Suprapubic skin (tissue), 4 donors: ENCODE results near the gene EPHB1. TPM values are rescaled to one million over a fixed set of nuclear protein-coding genes. Genes with fewer than 3 reads are reported as not detected.
"Not testable (repeated sequence)": the region's sequence is repeated elsewhere in the genome, so short reads cannot be mapped to it uniquely, and the experiment has no call there.

Experiments
- DNase-seq, 2 donors: peaks; one replicate each; pipeline ENCODE4 v3.0.0-alpha.2; 2019; ENCODE audit warnings: low spot score in 2 of 2
- H3K27ac ChIP-seq: fragments of 200-600 bp; sonication (generic); one replicate; pipeline ENCODE4 v1.5.1; 2019
- H3K27me3 ChIP-seq: fragments of 200-600 bp; sonication (generic); one replicate; pipeline ENCODE4 v1.5.1; 2019
- H3K36me3 ChIP-seq: fragments of 200-600 bp; sonication (generic); one replicate; pipeline ENCODE4 v1.5.1; 2019
- H3K4me1 ChIP-seq: fragments of 200-600 bp; sonication (generic); one replicate; pipeline ENCODE4 v1.5.1; 2019
- H3K4me3 ChIP-seq: fragments of 200-600 bp; sonication (generic); one replicate; pipeline ENCODE4 v1.5.1; 2019; ENCODE audit warnings: mild to moderate bottlenecking
- H3K9me3 ChIP-seq: fragments of 200-600 bp; sonication (generic); one replicate; pipeline ENCODE4 v1.5.1; 2019
- CTCF ChIP-seq, 2 donors: fragments of 200-600 bp in 1 of 2; fragments of 450-650 bp in 1 of 2; sonication (generic) in 1 of 2; IDR thresholded peaks; one replicate each; pipeline ENCODE4 v1.5.1; 2016 to 2019; ENCODE audit warnings: antibody characterized with exemption in 2 of 2, mild to moderate bottlenecking in 1 of 2, moderate library complexity in 1 of 2
- EP300 ChIP-seq: sonication (generic); formaldehyde crosslinking; IDR thresholded peaks from one replicate; pipeline ENCODE4 v1.6.1; 2017; ENCODE audit warnings: antibody characterized with exemption
- POLR2A ChIP-seq, 2 donors: fragments of 450-650 bp; IDR thresholded peaks; one replicate each; pipeline ENCODE4 v1.6.1; 2017; ENCODE audit warnings: antibody characterized with exemption in 2 of 2, mild to moderate bottlenecking in 2 of 2, moderate library complexity in 2 of 2
- POLR2AphosphoS5 ChIP-seq, 3 donors: sonication (generic); formaldehyde crosslinking; IDR thresholded peaks; one replicate each; pipeline ENCODE4 v1.6.1; 2017; ENCODE audit warnings: antibody characterized with exemption in 3 of 3
- WGBS: methylation state at CpG from one replicate; pipeline ENCODE4 v1.1.5; 2018; 5-methylcytosine and 5-hydroxymethylcytosine counted together
- total RNA-seq, 4 donors: library from RNA; depleted of rRNA; stranded (reverse); fragments of >200 nt; gene quantifications; one replicate each; pipeline ENCODE4 v1.1.0, GENCODE V29; 2016

The EPHB1 gene
- total RNA-seq, 4 donors from 2014 or later: 8.5 to 30.7 (median 18.5) TPM

GRCh38 chr3:134965865-134966481 is 170.9 kb downstream of the EPHB1 start:
- H3K36me3 ChIP-seq: no peaks in the 10 kb centered on the region
- 77% methylated on average over 3 of the region's 3 CpGs for WGBS
- TF ChIP-seq CTCF (IDR thresholded peaks at IDR 0.05) (no peak), EP300 (no peak), POLR2A (IDR thresholded peaks at IDR 0.05) (no peak), POLR2AphosphoS5 (IDR thresholded peaks at IDR 0.05) (no peak)
- DNase-seq: no peak
- H3K4me3 ChIP-seq: no peak overlapping the region
- H3K9me3 ChIP-seq: no peaks in the 10 kb centered on the region
- no peaks in the 10 kb centered on the region for H3K27me3 ChIP-seq
- H3K4me1 ChIP-seq: no peaks in the 10 kb centered on the region
- H3K27ac ChIP-seq: no peak overlapping the region

- WGBS: 77% methylated on average over 2 of the region's 2 CpGs
- Histone ChIP-seq H3K27me3 (no peaks in the 10 kb centered on the region), H3K27ac (no peak overlapping the region), H3K9me3 (no peaks in the 10 kb centered on the region), H3K36me3 (no peaks in the 10 kb centered on the region), H3K4me3 (no peak overlapping the region), H3K4me1 (no peaks in the 10 kb centered on the region)
- TF ChIP-seq EP300 (no peak), POLR2A (IDR thresholded peaks at IDR 0.05) (no peak), CTCF (IDR thresholded peaks at IDR 0.05) (no peak), POLR2AphosphoS5 (IDR thresholded peaks at IDR 0.05) (no peak)
- no peak for DNase-seq
These were observed 175.8 kb downstream of the EPHB1 start for GRCh38 chr3:134970895-134971294.

- Histone ChIP-seq H3K36me3 (no peaks in the 10 kb centered on the region), H3K9me3 (no peaks in the 10 kb centered on the region), H3K27ac (no peak overlapping the region), H3K4me1 (no peaks in the 10 kb centered on the region), H3K4me3 (no peak overlapping the region), H3K27me3 (no peaks in the 10 kb centered on the region)
- no peak for DNase-seq
- 82% methylated on average over 3 of the region's 3 CpGs for WGBS
- no peak for TF ChIP-seq POLR2A (IDR thresholded peaks at IDR 0.05)
- no peak for TF ChIP-seq CTCF (IDR thresholded peaks at IDR 0.05)
- TF ChIP-seq EP300: no peak
- no peak for TF ChIP-seq POLR2AphosphoS5 (IDR thresholded peaks at IDR 0.05)
These were observed 176.2 kb downstream of the EPHB1 start for GRCh38 chr3:134971306-134971705.

- H3K9me3 ChIP-seq, H3K36me3 ChIP-seq, H3K27me3 ChIP-seq, H3K4me3 ChIP-seq, H3K27ac ChIP-seq, H3K4me1 ChIP-seq, DNase-seq: not testable (repeated sequence)
These were observed 176.8 kb downstream of the EPHB1 start for GRCh38 chr3:134971907-134972306.

GRCh38 chr3:134972836-134973455 is 177.9 kb downstream of the EPHB1 start:
- TF ChIP-seq EP300 (no peak), CTCF (IDR thresholded peaks at IDR 0.05) (no peak), POLR2A (IDR thresholded peaks at IDR 0.05) (no peak), POLR2AphosphoS5 (IDR thresholded peaks at IDR 0.05) (no peak)
- H3K27me3 ChIP-seq: no peaks in the 10 kb centered on the region
- H3K9me3 ChIP-seq: no peaks in the 10 kb centered on the region
- DNase-seq: no peak
- H3K27ac ChIP-seq: no peak overlapping the region
- no peaks in the 10 kb centered on the region for H3K4me1 ChIP-seq
- no peaks in the 10 kb centered on the region for H3K36me3 ChIP-seq
- no peak overlapping the region for H3K4me3 ChIP-seq
- 86% methylated on average over 2 of the region's 2 CpGs for WGBS
